ENCODE measurements around the gene CSKMT.

DNA sequence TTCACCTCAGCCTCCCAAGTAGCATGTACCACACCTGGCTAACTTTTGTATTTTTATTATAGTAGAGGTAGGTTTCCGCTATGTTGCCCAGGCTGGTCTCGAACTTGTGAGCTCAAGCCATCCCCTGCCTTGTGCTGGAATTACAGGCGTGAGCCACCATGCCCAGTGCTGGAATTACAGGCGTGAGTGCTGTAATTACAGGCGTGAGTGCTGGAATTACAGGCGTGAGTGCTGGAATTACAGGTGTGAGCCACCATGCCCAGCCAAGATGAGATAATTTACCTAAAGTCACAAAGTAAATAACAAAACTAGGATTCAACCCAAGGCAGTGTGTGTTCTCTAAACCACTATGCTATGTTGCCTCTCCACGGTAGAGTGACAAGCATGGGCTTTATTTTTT is 17.4 kb downstream of the CSKMT start:
- TF ChIP-seq CTCF (IDR thresholded peaks at IDR 0.05) = no peak
- no peak for TF ChIP-seq EZH2 (IDR thresholded peaks at IDR 0.05; ENCODE audit: borderline replicate concordance, insufficient read depth, low read depth, low read length, poor library complexity, severe bottlenecking)
